Panc1 (cell line): ENCODE data around the gene ADARB2. TPM values are rescaled to one million over a fixed set of nuclear protein-coding genes. Genes with fewer than 3 reads are reported as not detected.

ENCODE experiments used
- ATAC-seq: fragments of 200-7000 bp; cut with Tn5 transposase; 2 replicates; pipeline ENCODE4 v1.9.1; 2020; ENCODE audit warnings: mild to moderate bottlenecking, moderate library complexity
- BruUV-seq: library from RNA; stranded (reverse); fragments of 400-500 nt; replicated peaks from 2 replicates; lab custom pipeline; 2021; lab: Mats Ljungman, UMichigan
- CTCF ChIA-PET: fragments of 300-600 bp; sonication (Branson Sonifier 250); formaldehyde crosslinking; loops from one replicate; lab custom pipeline; 2022; ENCODE audit warnings: antibody characterized with exemption; lab: Charles Lee
- POLR2A ChIA-PET: fragments of 300-600 bp; sonication (Branson Sonifier 250); formaldehyde crosslinking; loops from one replicate; lab custom pipeline; 2022; ENCODE audit warnings: antibody characterized with exemption; lab: Charles Lee
- DNase-seq: peaks from one replicate; pipeline ENCODE4 v3.0.0-alpha.2; 2010; ENCODE audit warnings: low read depth, low spot score
- H3K27ac ChIP-seq: 2 replicates; pipeline ENCODE4 v1.5.1; 2011; ENCODE audit warnings: mild to moderate bottlenecking, low read length, inconsistent platforms
- H3K27me3 ChIP-seq: fragments of 200-500 bp; sonication (Bioruptor generic); 2 replicates; pipeline ENCODE4 v1.6.0; 2014; ENCODE audit warnings: low read length, inconsistent platforms; ENCODE audit not compliant: control insufficient read depth, insufficient read depth
- H3K36me3 ChIP-seq: fragments of 200-500 bp; sonication (Bioruptor generic); 2 replicates; pipeline ENCODE4 v1.5.1; 2014; ENCODE audit warnings: inconsistent platforms, mild to moderate bottlenecking, low read length, moderate library complexity; ENCODE audit not compliant: control insufficient read depth, insufficient read depth
- H3K4me1 ChIP-seq: 2 replicates; pipeline ENCODE4 v1.5.1; 2011; ENCODE audit warnings: inconsistent platforms, mild to moderate bottlenecking, low read length, moderate library complexity; ENCODE audit not compliant: control insufficient read depth, insufficient read depth
- H3K4me3 ChIP-seq, 2 experiments: 2 replicates each; pipeline ENCODE4 v1.5.1; 2011 to 2012; ENCODE audit warnings: low read depth in 2 of 2, low read length in 2 of 2, mild to moderate bottlenecking in 2 of 2, inconsistent platforms in 1 of 2, moderate library complexity in 1 of 2
- H3K9me3 ChIP-seq: fragments of 200-500 bp; sonication (Bioruptor generic); 2 replicates; pipeline ENCODE4 v1.5.1; 2014; ENCODE audit warnings: low read depth, mild to moderate bottlenecking, inconsistent platforms, low read length, moderate library complexity; ENCODE audit not compliant: control insufficient read depth, insufficient read depth
- CTCF ChIP-seq: fragments of 450-650 bp; IDR thresholded peaks from 2 replicates; pipeline ENCODE4 v1.5.1; 2017; ENCODE audit warnings: mild to moderate bottlenecking
- POLR2AphosphoS5 ChIP-seq: IDR thresholded peaks from 2 replicates; pipeline ENCODE4 v1.6.1; 2012; ENCODE audit warnings: mild to moderate bottlenecking, low read depth, low read length, moderate library complexity
- SIN3A ChIP-seq: IDR thresholded peaks from 2 replicates; pipeline ENCODE4 v1.6.1; 2012; ENCODE audit warnings: low read depth, mild to moderate bottlenecking, low read length, moderate library complexity, borderline replicate concordance; ENCODE audit not compliant: insufficient read depth
- TCF7L2 ChIP-seq: IDR thresholded peaks from 2 replicates; pipeline ENCODE4 v1.6.1; 2011; ENCODE audit warnings: mild to moderate bottlenecking, low read depth, low read length, inconsistent platforms
- in situ Hi-C: cut with HindIII; loops from 2 replicates; pipeline ENCODE4 v1.10.0; 2016; ENCODE audit warnings: low sequenced_read_pairs, low pct_unique_long_range_greater_than_20kb
- intact Hi-C: fragments of 100-400 bp; cut with micrococcal nuclease; formaldehyde crosslinking; loops from one replicate; pipeline ENCODE4 v1.10.0; 2022; ENCODE audit not compliant: unreplicated experiment
- total RNA-seq: library from RNA; stranded (reverse); gene quantifications from one replicate; pipeline ENCODE4 v1.2.1, GENCODE V29; 2021; ENCODE audit not compliant: unreplicated experiment
- TF ChIP-seq, protein P1 (sequence below), 2 experiments: IDR thresholded peaks; 2 replicates each; pipeline ENCODE4 v1.6.1; 2011 to 2012; ENCODE audit warnings: low read depth in 2 of 2, control low read depth in 1 of 2, low read length in 1 of 2, mild to moderate bottlenecking in 1 of 2, moderate library complexity in 1 of 2; ENCODE audit not compliant: insufficient read depth in 1 of 2

ADARB2 gene
- total RNA-seq, 1 experiment from 2014 or later = 0.31 TPM

GRCh38 chr10:1157615-1157933 is 579.8 kb downstream of the ADARB2 start:
- no peak overlapping the region for H3K4me3 ChIP-seq
- intact Hi-C loops = no loop called here
- no peak for DNase-seq
- H3K9me3 ChIP-seq = no peaks in the 10 kb centered on the region
- in situ Hi-C loops = no loop called here
- ATAC-seq = no peak
- H3K36me3 ChIP-seq = no peaks in the 10 kb centered on the region
- POLR2A ChIA-PET = no interaction called here
- CTCF ChIA-PET = no interaction called here
- TF ChIP-seq CTCF (no peak), TCF7L2 (no peak), POLR2AphosphoS5 (no peak), SIN3A (no peak)
- TF ChIP-seq, protein P1, sequence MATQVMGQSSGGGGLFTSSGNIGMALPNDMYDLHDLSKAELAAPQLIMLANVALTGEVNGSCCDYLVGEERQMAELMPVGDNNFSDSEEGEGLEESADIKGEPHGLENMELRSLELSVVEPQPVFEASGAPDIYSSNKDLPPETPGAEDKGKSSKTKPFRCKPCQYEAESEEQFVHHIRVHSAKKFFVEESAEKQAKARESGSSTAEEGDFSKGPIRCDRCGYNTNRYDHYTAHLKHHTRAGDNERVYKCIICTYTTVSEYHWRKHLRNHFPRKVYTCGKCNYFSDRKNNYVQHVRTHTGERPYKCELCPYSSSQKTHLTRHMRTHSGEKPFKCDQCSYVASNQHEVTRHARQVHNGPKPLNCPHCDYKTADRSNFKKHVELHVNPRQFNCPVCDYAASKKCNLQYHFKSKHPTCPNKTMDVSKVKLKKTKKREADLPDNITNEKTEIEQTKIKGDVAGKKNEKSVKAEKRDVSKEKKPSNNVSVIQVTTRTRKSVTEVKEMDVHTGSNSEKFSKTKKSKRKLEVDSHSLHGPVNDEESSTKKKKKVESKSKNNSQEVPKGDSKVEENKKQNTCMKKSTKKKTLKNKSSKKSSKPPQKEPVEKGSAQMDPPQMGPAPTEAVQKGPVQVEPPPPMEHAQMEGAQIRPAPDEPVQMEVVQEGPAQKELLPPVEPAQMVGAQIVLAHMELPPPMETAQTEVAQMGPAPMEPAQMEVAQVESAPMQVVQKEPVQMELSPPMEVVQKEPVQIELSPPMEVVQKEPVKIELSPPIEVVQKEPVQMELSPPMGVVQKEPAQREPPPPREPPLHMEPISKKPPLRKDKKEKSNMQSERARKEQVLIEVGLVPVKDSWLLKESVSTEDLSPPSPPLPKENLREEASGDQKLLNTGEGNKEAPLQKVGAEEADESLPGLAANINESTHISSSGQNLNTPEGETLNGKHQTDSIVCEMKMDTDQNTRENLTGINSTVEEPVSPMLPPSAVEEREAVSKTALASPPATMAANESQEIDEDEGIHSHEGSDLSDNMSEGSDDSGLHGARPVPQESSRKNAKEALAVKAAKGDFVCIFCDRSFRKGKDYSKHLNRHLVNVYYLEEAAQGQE (IDR thresholded peaks at IDR 0.05; ENCODE audit: insufficient read depth in 1 of 2, low read depth in 2 of 2, low read length in 1 of 2) = no peak
- no peak overlapping the region for H3K27ac ChIP-seq
- no TSS peak for BruUV-seq
- no peaks in the 10 kb centered on the region for H3K4me1 ChIP-seq
- H3K27me3 ChIP-seq = no peaks in the 10 kb centered on the region

DNA sequence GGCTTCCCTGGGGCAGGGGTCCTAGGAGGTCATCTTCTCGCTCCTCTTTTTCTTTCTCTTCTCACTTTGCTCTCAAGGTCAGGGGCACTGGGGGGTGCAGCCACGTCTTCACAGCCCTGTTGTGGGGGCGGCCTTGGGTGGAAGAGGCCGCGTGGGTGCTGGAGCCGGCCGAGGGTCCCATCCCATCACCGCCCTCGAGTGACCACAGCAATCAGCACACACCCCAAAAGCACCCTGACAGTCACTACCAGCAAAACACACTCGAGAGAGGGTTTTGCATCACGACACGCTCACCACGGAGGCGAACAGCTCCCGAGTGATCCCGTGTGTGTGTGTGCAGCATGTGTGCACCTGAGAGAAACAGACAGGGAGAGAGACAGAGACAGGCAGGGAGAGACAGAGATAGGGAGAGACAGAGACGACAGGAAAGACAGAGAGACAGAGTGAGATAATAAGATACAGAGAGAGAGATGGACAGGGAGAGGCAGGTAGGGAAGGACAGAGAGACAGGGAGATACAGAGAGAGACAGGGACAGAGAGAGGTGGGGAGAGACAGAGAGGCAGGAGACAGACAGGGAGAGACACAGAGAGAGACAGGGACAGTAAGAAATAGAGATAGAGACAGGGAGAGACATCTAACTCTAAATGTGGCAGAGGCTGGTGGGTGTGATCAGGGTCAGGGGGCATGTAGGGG is 580.3 kb downstream of the ADARB2 start:
- intact Hi-C loops = no loop called here
- ChIA-PET CTCF (no interaction called here), POLR2A (no interaction called here)
- H3K9me3 ChIP-seq = no peaks in the 10 kb centered on the region
- in situ Hi-C loops = no loop called here
- DNase-seq (no peak), ATAC-seq (no peak)
- no peaks in the 10 kb centered on the region for H3K27me3 ChIP-seq
- H3K4me1 ChIP-seq = no peaks in the 10 kb centered on the region
- no peak overlapping the region for H3K4me3 ChIP-seq
- TF ChIP-seq SIN3A (no peak), CTCF (no peak), POLR2AphosphoS5 (no peak), TCF7L2 (no peak)
- TF ChIP-seq, protein P1 (IDR thresholded peaks at IDR 0.05; ENCODE audit: insufficient read depth in 1 of 2, low read depth in 2 of 2, low read length in 1 of 2) = no peak
- H3K27ac ChIP-seq = no peak overlapping the region
- no peaks in the 10 kb centered on the region for H3K36me3 ChIP-seq
- BruUV-seq = no TSS peak
